ENCODE results near the gene SSR4. TPM values are rescaled to one million over a fixed set of nuclear protein-coding genes. Genes with fewer than 3 reads are reported as not detected.

SSR4 gene
- total RNA-seq, 2 experiments from 2014 or later = 165 to 186 TPM

- POLR2A ChIA-PET = interaction anchor here (0.8 kb wide), 1 partner anchor 114 kb away, joined by 3 read pairs; no protein-coding TSS in a partner anchor
- no peak for DNase-seq (ENCODE audit: low spot score)
- Histone ChIP-seq H3K9me3 (ENCODE audit: low read length) (no peaks in the 10 kb centered on the region), H3K27ac (ENCODE audit: low read depth, low read length, poor library complexity, severe bottlenecking) (no peak overlapping the region), H3K4me1 (ENCODE audit: insufficient read depth, low read length, poor library complexity, severe bottlenecking) (peaks cover 3% of the 10 kb centered on the region), H3K79me2 (ENCODE audit: insufficient read depth, low read depth, low read length) (no peaks in the 10 kb centered on the region), H2AFZ (ENCODE audit: low read length) (no peak overlapping the region), H3K4me3 (ENCODE audit: low read depth, low read length, poor library complexity, severe bottlenecking) (no peak overlapping the region), H3K36me3 (ENCODE audit: insufficient read depth, low read length) (no peaks in the 10 kb centered on the region), H3K9me2 (ENCODE audit: insufficient read depth, low read length) (no peaks in the 10 kb centered on the region), H3K4me2 (ENCODE audit: low read length) (no peak overlapping the region), H4K20me1 (ENCODE audit: insufficient read depth, low read length) (no peaks in the 10 kb centered on the region)
- TF ChIP-seq EZH2phosphoT487 (IDR thresholded peaks at IDR 0.05; ENCODE audit: borderline replicate concordance, low read depth, low read length) (no peak), CTCF (conservative IDR thresholded peaks at IDR 0.05; ENCODE audit: low read length) (no peak)
- BruUV-seq (replicated peaks) = no TSS peak
- CTCF ChIA-PET (ENCODE audit: unreplicated experiment) = no interaction called here
- intact Hi-C loops (cut with micrococcal nuclease; ENCODE audit: unreplicated experiment) = no loop called here
Observed at GRCh38 chrX:153779891-153780677, 14.4 kb upstream of the SSR4 start.

GRCh38 chrX:153780678-153781427 lies 13.6 kb upstream of the SSR4 start, which contains the start of gene SRPK3:
SRPK3 (plus strand) TSS chrX:153781041; CDS start chrX:153781087, 46 bp downstream.
- H3K27ac ChIP-seq (ENCODE audit: low read depth, low read length, poor library complexity, severe bottlenecking) = no peak within 1 kb of the TSS
- no peak within 1 kb of the TSS for H3K4me3 ChIP-seq (ENCODE audit: low read depth, low read length, poor library complexity, severe bottlenecking)
- CTCF ChIA-PET (ENCODE audit: unreplicated experiment) = no interaction called here
- no peaks in the 10 kb centered on the region for H4K20me1 ChIP-seq (ENCODE audit: insufficient read depth, low read length)
- DNase-seq (ENCODE audit: low spot score) = no peak
- no peaks in the 10 kb centered on the region for H3K79me2 ChIP-seq (ENCODE audit: insufficient read depth, low read depth, low read length)
- no peaks in the 10 kb centered on the region; the same call in 1 of the 2 replicates for H3K36me3 ChIP-seq (ENCODE audit: insufficient read depth, low read length)
- H3K4me1 ChIP-seq (ENCODE audit: insufficient read depth, low read length, poor library complexity, severe bottlenecking) = peaks cover 3% of the 10 kb centered on the region
- POLR2A ChIA-PET = interaction anchor here (0.8 kb wide), 1 partner anchor 114 kb away, joined by 3 read pairs; no protein-coding TSS in a partner anchor
- no TSS peak for BruUV-seq (replicated peaks)
- intact Hi-C loops (cut with micrococcal nuclease; ENCODE audit: unreplicated experiment) = no loop called here
- H3K4me2 ChIP-seq (ENCODE audit: low read length) = no peak within 1 kb of the TSS
- H3K9me3 ChIP-seq (ENCODE audit: low read length) = no peaks in the 10 kb centered on the region
- no peaks in the 10 kb centered on the region for H3K9me2 ChIP-seq (ENCODE audit: insufficient read depth, low read length)
- TF ChIP-seq EZH2phosphoT487 (IDR thresholded peaks at IDR 0.05; ENCODE audit: borderline replicate concordance, low read depth, low read length) (no peak), CTCF (conservative IDR thresholded peaks at IDR 0.05; ENCODE audit: low read length) (no peak)
- H2AFZ ChIP-seq (ENCODE audit: low read length) = no peak within 1 kb of the TSS

Measured in OCI-LY7 (cell line).